Measurements from ENCODE around the gene CACNB4. TPM values are rescaled to one million over a fixed set of nuclear protein-coding genes. Genes with fewer than 3 reads are reported as not detected.
"Not testable (repeated sequence)": the region's sequence is repeated elsewhere in the genome, so short reads cannot be mapped to it uniquely, and the experiment has no call there.

Gene CACNB4
- total RNA-seq, 2 experiments from 2014 or later = 0.08 to 0.10 TPM

DNA sequence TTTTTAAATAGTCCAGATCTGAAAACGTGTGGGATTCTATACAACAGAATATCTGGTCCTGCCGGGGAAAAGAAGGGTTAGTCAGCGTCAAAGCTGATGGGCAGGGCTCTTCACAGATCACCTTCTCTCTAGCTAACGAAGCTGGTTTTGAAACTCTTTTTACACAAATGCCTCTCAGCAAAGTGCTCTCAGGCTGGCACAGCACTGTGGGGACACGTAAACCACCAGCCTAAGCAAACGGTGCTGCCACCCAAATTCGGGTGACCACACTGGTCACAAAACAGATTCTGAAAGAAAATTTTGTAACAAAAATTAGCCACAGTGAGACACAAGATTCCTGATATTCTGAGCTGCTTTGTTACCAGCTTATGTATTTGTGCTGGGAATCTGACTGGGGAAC lies 217.5 kb downstream of the CACNB4 start:
- ChIA-PET CTCF (interaction anchor here (0.6 kb wide), 1 partner anchor 436 kb away, joined by 3 read pairs; no protein-coding TSS in a partner anchor), POLR2A (no interaction called here)

DNA sequence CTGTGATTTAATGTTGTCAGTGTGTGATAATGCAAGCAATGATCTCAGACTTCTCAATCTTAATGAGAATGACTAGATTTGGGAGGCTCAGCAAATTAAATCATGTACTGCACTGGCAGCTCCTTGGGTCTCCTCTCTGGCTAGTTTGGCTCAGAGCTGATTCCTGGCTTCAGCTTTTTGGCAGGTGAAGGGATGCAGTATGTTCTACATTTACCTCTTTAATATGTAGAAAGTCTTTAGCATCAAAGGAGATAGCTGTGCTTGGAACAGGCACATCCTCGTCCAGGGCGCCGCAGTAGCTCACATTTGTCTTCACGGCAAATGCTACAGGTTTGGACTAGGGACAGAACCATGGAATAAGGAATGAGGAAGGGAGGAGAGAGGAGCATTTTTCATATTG lies 218.3 kb downstream of the CACNB4 start:
- POLR2A ChIA-PET = no interaction called here
- CTCF ChIA-PET = interaction anchor here (0.6 kb wide), 1 partner anchor 437 kb away, joined by 3 read pairs; no protein-coding TSS in a partner anchor

DNA sequence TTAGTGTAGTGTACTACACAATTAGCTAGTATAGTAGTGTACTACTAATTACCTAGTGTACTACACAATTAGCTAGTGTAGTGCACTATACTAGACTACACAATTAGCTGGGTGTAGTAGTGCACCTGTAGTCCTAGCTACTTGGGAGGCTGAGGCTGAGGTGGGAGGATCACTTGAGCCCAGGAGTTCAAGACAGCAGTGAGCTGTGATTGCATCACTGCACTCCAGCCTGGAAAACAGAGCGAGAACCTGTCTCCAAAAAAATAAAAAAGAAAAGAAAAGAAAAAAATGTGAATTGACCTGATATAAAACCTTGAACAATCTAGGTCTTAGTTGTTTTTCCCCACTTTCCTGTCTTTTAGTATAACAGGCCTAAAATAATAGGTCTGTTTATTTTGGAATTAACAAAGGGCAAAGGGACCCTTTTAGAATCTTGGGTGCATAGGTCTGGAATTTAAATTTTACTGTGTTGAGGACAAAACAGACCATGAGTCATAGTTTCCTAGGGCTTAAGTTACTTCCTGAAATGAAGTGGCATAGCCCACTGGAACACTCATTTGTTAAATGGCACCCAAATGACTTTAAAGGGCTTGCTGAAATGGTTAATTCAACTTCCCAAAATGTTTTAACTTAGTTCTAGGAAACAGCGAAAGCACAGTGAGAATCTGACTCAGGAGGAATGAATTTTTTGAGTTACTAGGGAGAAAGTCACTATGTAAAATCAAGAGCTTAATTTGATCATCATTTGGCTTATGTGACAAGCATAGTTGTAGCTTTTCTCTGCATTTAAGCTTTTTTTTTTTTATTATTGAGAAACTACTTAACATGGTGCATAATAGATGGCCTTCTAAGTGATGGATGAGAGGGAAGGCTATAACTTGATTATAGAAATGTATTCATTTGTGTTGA lies 219.9 kb downstream of the CACNB4 start:
- POLR2A ChIA-PET = interaction anchor here (0.6 kb wide), 1 partner anchor 60 kb away, joined by 3 read pairs; no protein-coding TSS in a partner anchor
- CTCF ChIA-PET = no interaction called here

DNA sequence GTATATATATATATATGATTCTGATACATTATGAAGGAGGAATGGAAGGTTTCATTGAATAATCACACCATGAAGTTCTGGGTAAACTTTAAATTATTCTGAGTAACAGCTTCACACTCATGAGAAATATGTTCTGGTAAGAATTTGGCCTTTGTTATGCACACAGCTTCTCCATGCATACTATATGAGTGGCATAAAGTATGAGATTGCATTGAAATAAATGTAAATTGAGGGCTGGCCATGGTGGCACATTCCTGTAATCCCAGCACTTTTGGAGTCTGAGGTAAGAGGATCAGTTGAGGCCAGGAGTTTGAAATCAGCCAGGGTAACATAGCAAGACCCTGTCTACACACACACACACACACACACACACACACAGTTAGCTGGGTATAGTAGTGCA lies 220.6 kb downstream of the CACNB4 start:
- POLR2A ChIA-PET = no interaction called here
- CTCF ChIA-PET = no interaction called here

DNA sequence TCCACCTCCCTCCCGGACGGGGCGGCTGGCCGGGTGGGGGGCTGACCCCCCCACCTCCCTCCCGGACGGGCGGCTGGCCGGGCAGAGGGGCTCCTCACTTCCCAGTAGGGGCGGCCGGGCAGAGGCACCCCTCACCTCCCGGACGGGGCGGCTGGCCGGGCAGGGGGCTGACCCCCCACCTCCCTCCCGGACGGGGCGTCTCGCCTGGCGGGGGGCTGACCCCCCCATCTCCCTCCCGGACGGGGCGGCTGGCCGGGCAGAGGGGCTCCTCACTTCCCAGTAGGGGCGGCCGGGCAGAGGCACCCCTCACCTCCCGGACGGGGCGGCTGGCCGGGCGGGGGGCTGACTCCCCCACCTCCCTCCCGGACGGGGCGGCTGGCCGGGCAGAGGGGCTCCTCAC lies 223.2 kb downstream of the CACNB4 start:
- POLR2A ChIA-PET, CTCF ChIA-PET: not testable (repeated sequence)

DNA sequence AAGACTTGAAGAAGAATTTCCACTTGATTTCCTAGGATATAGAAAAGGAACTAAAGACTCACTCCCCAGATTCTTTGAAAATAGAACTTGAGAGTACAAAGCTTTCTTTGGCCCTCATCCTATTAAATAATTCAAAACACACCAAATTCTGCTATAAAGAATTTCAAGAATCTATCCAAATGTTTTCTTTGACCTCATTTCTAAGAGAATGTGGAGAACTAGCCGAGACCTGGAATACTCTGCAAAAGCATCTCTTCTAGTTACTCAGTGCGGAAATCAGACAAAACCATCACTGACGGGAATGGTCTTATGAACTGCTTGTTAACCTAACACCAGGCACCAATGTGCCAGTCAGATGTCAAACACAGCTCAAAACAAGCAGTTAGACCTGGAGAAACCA lies 226.4 kb downstream of the CACNB4 start:
- POLR2A ChIA-PET = no interaction called here
- CTCF ChIA-PET = no interaction called here

DNA sequence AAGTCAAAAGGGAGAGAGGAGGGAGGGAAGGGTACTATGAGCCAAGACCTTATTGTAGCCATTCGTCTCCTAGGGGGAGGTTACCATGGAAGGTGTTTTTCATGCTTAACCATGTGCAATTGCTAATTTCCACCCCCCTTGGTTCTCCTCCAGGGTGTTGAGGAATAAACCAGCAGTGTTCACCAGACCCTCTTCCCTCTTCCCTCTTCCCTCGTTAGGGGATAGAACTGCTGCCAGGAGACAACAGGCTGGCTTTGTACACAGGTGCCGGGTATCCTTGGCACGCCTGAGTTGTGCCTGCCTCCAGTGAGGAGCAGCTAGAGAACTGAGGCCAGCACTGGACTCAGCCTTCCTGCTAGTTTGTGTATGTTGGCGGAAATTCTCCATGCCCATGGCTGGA lies 229.6 kb downstream of the CACNB4 start:
- ChIA-PET CTCF (no interaction called here), POLR2A (no interaction called here)

DNA sequence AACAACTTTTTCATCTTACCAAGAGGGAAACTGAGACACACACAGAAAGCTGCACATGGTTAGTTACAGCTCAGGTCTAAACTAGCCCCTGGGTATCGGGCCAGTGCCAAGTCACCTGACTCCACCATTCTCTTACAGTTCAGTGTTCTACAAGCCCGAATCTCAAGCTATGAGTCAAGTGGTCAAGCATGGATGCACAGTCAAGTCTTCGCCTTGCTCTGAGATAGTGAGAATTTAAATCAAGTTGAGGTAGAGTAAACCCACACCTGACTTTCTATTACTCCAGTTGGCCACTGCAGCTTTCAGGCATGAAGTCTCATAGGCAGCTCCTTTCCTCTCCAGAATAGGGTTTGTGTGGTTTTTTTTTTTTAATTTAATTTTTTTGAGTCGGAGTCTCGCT lies 236.1 kb downstream of the CACNB4 start:
- POLR2A ChIA-PET = no interaction called here

DNA sequence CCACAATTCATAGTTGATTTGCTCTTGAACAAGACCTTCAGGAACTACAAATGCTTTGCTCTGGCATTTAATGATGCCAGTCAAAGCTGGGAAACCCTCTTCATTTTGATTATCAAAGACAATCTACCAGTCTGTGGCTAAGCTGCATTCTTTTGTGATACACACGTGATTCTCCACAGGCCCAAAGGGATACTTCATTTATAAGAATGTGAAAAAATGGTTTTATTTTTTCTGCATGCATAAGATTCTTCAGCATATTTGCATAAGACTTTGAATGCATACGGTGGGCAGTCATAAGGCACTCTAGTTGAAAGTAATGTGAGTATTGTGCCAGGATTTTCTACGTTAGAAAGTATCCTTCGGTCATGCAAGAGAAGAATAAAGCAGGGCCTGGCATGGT lies 237.7 kb downstream of the CACNB4 start:
- CTCF ChIA-PET = no interaction called here
- POLR2A ChIA-PET = no interaction called here

More for the DNA sequence above, 236.1 kb downstream of the CACNB4 start:
- CTCF ChIA-PET = no interaction called here

DNA sequence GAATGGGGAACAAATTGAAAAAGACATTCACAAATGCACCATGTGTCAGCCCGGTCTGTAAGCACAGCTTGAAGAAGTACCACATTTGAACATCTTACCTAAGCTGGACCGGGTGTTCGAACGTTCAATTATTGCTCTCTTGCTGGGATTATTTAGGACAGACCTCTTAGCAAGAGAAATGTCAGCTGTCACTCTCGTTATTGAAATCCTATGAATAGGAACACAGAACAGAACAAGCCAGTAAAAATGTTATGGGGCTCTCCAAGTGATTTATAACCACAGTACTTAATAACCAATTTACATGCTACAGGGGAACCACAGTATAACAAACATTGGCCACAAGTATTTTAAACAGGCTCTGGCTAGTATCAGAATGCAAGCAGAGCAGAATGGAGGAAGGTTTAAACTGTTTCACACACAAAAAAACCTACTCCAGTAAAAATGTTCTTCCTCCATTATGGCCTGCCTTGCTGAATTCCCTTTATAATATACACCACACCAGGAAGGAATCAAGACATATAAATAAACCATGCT lies 238.2 kb downstream of the CACNB4 start:
- ChIA-PET POLR2A (no interaction called here), CTCF (no interaction called here)

DNA sequence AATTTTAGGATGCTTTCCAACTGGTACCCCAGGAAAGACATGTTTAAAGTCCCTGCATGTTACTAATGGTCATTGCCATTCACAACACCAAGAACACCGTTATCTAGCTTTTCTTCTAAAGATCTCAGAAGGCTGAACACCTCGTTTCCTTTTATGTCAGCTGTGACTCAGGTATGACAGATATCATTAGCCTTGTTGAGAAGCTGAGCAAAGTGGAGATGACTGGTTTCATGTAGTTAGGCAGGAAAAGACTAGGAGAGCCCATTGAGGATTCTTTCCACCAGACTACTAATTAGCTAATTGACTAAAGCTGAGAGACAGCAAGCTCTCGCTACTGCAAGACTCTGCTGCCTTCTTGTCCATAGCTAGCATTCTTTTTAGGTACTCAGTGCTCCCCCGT lies 238.6 kb downstream of the CACNB4 start:
- CTCF ChIA-PET = no interaction called here
- POLR2A ChIA-PET = no interaction called here

DNA sequence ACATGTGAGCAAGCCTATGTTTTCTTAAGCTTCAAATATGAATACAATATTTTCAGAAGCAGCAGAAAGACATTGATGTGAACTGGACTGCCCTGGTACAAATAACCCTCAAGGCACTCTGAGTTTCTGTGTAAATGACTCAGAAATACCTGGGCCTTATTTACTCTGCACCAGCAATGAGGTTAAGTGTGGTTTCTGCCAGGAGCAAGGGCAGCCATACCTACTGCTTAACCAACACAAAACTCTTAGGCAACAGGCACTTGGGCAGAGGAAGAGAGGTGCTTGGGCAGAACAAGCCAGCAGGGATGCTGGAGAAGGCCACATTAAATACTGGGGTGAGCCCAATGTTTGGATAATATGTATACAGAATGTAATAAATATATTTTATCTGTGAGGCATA lies 241.2 kb downstream of the CACNB4 start:
- POLR2A ChIA-PET = no interaction called here
- CTCF ChIA-PET = no interaction called here

DNA sequence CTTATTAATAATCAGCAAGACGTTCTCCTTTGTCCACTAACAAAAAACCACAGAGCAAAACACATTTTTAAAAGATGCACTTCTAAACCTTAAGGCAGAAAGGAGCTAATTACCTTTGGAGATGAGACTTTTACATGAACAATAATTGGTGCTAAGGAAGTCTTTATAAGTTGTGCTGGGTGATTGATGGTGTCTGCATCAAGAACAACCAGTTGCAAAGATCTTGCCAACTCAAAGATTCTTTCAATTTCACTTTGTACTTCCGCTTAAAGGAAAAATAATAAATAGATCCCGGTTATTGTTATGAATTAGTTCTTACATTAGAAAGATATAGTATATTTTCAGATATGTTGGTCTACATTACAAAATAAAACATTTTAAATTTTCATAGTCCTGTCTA lies 243.7 kb downstream of the CACNB4 start:
- CTCF ChIA-PET = no interaction called here
- POLR2A ChIA-PET = no interaction called here

DNA sequence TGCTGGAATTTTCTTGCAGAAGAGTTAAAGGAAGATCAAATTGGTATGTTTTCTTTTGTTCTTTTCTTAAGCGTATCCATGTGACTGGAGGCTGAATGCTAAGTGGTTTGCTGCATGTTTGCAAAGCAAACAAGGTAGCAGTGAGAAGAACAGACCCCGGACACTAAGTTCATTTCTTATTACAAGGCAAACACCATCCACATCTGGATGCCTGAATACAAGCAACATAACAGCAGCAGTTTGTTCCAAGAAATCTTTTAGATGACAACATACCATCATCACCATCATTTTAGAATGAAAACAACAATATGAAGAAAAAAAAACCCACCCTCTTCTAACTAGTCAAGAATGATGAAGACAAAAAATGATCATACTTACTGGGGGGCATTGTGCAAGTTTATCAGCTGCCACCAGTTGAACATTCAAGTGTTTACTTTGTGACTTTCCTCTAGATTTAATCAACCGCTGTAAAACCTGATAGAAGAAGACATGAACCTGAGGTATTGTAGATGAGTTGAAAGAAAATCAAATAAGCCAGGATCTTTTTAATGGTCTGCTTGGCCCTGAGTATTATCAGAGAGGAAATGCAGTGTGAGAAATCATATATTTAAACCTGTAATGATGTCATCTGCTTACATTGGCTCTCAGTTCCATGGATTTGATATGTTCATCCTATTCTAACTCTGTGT lies 245.6 kb downstream of the CACNB4 start:
- CTCF ChIA-PET = no interaction called here

DNA sequence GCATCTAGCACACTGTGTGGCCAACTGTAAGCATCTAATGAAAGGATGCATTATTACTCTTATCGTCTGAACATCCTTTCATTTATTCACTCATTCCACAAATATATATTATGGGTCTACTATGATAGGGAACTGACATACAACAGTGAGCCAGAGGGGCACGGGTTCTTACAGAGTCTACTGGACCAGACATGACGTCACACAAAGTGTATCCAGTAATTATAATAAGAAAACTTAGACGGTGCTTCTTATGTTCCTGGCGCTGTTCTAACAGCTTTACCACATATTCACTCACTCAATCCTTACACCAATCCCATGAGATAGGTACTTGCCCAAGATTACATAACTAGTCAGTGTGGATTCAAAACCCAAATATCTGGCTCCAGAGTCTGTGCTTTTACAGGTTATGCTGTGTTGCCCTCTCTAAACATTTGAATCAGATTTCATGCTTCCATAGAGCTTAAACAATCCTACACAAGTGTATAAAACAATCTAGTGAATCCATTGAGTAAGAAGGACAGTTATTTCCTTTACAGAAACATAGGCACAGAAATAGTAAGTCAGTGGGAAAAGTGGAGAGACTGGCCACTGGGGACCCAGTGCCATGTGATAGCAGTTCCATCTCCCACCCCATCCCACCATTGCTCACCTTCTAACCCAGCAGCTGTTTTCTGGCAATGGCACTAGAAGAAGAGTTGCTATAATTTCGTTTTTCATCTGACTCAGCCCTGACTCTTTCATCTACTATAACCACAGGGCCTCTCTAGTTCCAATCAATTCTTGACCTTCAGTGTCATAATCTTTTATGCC lies 246.4 kb downstream of the CACNB4 start:
- ChIA-PET CTCF (no interaction called here), POLR2A (no interaction called here)

More for the DNA sequence above, 245.6 kb downstream of the CACNB4 start:
- POLR2A ChIA-PET = no interaction called here

DNA sequence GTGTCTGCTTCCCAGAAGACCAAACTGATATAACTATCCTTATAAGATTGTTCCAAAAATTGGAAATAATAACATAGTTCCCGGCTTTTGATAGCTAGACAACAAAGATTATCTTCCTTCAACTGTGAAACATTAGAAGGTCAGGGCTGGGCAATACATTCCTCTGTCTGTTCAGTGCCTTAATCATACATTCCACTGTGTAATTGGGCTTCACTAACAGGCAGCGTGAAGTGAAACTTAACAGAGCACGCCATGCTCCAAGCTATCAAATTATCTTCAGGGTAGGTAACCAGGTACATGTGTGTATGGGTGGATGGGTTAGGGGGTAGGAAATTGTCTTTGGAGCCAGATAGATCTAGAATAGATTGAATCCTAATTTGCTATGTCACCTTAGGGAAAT lies 247.1 kb downstream of the CACNB4 start:
- POLR2A ChIA-PET = no interaction called here
- CTCF ChIA-PET = no interaction called here

DNA sequence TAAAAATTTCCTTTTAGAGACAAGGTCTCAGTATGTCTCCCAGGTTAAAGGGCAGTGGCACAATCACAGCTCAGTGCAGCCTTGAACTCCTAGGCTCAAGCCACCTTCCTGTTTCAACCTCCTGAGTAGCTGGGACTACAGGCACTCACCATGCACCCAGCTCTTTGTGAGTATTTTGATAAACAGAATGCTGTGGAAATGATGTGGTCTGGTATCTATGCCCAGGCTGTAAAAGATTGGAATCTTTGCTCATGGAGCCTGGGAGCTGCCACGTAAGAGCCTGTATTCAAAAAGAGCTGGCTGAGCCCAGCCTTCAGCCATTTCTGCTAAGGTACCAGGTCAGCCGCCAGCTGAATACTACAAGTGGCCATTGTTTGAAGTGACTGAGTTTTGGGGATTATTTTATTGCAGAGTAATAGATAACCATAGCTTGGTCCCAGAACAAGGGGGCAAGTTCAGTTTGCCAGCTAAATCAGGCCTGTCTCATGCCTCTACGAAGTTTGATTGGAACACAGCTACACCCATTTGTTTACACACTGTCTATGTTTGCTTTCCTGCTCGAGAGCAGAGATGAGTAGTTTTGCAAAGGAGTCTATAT lies 249.3 kb downstream of the CACNB4 start:
- ChIA-PET CTCF (no interaction called here), POLR2A (no interaction called here)

DNA sequence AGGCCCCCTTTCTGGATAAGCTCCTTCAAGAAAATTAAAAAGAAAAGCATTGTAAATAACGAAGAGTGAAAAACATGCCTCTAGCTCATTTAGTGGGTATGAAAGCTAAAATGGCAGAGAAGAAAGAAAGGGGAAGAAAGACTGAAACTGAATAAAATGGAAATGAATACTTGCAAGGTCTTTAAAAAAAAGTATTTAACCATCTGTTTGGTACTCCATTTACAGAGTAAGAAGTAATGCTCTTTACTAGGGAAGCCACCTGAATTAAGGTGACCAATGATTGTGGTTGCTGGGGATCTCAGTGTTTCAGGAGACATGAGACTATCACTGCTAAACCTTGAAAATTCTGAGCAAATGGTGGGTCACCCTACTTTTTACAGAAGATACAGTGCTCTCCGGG lies 253.0 kb downstream of the CACNB4 start:
- CTCF ChIA-PET = interaction anchor here (0.8 kb wide), 1 partner anchor 19 kb away, joined by 3 read pairs; no protein-coding TSS in a partner anchor
- POLR2A ChIA-PET = no interaction called here

DNA sequence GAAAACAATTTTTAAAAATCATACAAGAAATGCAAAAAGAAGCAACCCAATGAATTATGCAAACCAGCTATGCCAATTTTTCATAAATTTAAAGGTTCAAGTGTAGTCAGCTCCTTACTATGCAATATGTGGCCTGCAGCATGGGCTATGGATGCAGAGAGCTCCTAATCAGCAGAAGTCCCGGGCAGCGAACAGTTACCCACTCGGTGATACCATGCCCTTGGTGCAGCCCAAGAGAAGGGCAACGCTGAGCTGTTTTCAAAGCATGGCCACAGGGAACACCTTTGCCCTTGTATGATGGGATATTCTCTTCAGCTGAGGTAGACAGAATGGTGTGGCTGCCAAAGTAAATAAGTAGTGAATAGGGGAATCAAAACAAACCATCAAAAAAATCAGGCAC lies 253.4 kb downstream of the CACNB4 start:
- ChIA-PET CTCF (interaction anchor here (0.8 kb wide), 1 partner anchor 19 kb away, joined by 3 read pairs; no protein-coding TSS in a partner anchor), POLR2A (no interaction called here)
